Neural cell (in vitro differentiated cells): ENCODE measurements around the gene ADORA2A. TPM values are rescaled to one million over a fixed set of nuclear protein-coding genes. Genes with fewer than 3 reads are reported as not detected.

Experiments
- H2AFZ ChIP-seq: fragments of 200-600, 300-800 bp; sonication (generic), shearing (Covaris generic); 2 replicates; pipeline ENCODE4 v1.6.0; 2014; ENCODE audit warnings: low read depth, mild to moderate bottlenecking, antibody characterized with exemption, low read length, moderate library complexity
- H3F3A ChIP-seq: fragments of 200-600 bp; shearing (Covaris generic); 2 replicates; pipeline ENCODE4 v1.6.1; 2016; ENCODE audit warnings: mild to moderate bottlenecking, moderate library complexity, mixed read lengths, antibody characterized with exemption, low read length; ENCODE audit not compliant: insufficient read depth, poor library complexity, severe bottlenecking
- H3K27ac ChIP-seq: fragments of 200-600, 300-800 bp; sonication (generic), shearing (Covaris generic); 2 replicates; pipeline ENCODE4 v1.5.1; 2014; ENCODE audit warnings: mild to moderate bottlenecking, low read length, moderate library complexity
- H3K27me3 ChIP-seq: fragments of 300-800, 200-600 bp; sonication (generic), shearing (Covaris generic); 2 replicates; pipeline ENCODE4 v1.6.0; 2014; ENCODE audit warnings: mild to moderate bottlenecking, low read depth, low read length, moderate library complexity; ENCODE audit not compliant: insufficient read depth
- H3K36me3 ChIP-seq: fragments of 300-800, 200-600 bp; sonication (generic), shearing (Covaris generic); 2 replicates; pipeline ENCODE4 v1.5.1; 2014; ENCODE audit warnings: mild to moderate bottlenecking, antibody characterized with exemption, low read length, moderate library complexity; ENCODE audit not compliant: insufficient read depth
- H3K4me2 ChIP-seq: fragments of 300-800, 200-600 bp; sonication (generic), shearing (Covaris generic); 2 replicates; pipeline ENCODE4 v1.6.0; 2014; ENCODE audit warnings: mild to moderate bottlenecking, low read length
- H3K4me3 ChIP-seq: fragments of 300-800, 200-600 bp; sonication (generic), shearing (Covaris generic); 2 replicates; pipeline ENCODE4 v1.5.1; 2014; ENCODE audit warnings: mild to moderate bottlenecking, low read length, moderate library complexity
- H3K79me2 ChIP-seq: fragments of 200-600 bp; shearing (Covaris generic); replicated peaks from 2 replicates; pipeline ENCODE4 v1.6.0; 2014; ENCODE audit warnings: mild to moderate bottlenecking, low read length, moderate library complexity; ENCODE audit not compliant: insufficient read depth
- H3K9ac ChIP-seq: fragments of 300-800, 200-600 bp; sonication (generic), shearing (Covaris generic); 2 replicates; pipeline ENCODE4 v1.6.1; 2016; ENCODE audit warnings: mild to moderate bottlenecking, low read length, mixed read lengths
- H3K9me2 ChIP-seq: fragments of 200-600 bp; shearing (Covaris generic); 2 replicates; pipeline ENCODE4 v1.6.1; 2016; ENCODE audit warnings: mild to moderate bottlenecking, low read length, mixed read lengths; ENCODE audit not compliant: insufficient read depth
- H3K9me3 ChIP-seq: fragments of 200-600, 300-800 bp; sonication (generic), shearing (Covaris generic); 2 replicates; pipeline ENCODE4 v1.6.1; 2016; ENCODE audit warnings: mild to moderate bottlenecking, mixed run types, low read length, moderate library complexity, mixed read lengths
- H4K20me1 ChIP-seq: fragments of 200-600 bp; shearing (Covaris generic); 2 replicates; pipeline ENCODE4 v1.6.1; 2016; ENCODE audit warnings: mild to moderate bottlenecking, mixed run types; ENCODE audit not compliant: insufficient read depth
- CTCF ChIP-seq: fragments of 450-650 bp; IDR thresholded peaks from 2 replicates; pipeline ENCODE4 v1.5.1; 2014; ENCODE audit warnings: antibody characterized with exemption, mild to moderate bottlenecking, moderate library complexity; ENCODE audit not compliant: poor library complexity, severe bottlenecking
- EP300 ChIP-seq: fragments of 450-650 bp; conservative IDR thresholded peaks from 2 replicates; pipeline ENCODE4 v1.6.1; 2014; ENCODE audit warnings: antibody characterized with exemption, mild to moderate bottlenecking, moderate library complexity; ENCODE audit not compliant: poor library complexity, severe bottlenecking
- EZH2 ChIP-seq: fragments of 200-600, 300-800 bp; shearing (Covaris generic), sonication (generic); IDR thresholded peaks from 2 replicates; pipeline ENCODE4 v1.6.1; 2014; ENCODE audit warnings: antibody characterized with exemption, low read length, borderline replicate concordance, mild to moderate bottlenecking; ENCODE audit not compliant: insufficient read depth, poor library complexity, severe bottlenecking
- MXI1 ChIP-seq: fragments of 450-650 bp; conservative IDR thresholded peaks from 2 replicates; pipeline ENCODE4 v1.6.1; 2014; ENCODE audit warnings: antibody characterized with exemption, mild to moderate bottlenecking; ENCODE audit not compliant: poor library complexity, severe bottlenecking
- POLR2AphosphoS5 ChIP-seq: IDR thresholded peaks from 2 replicates; pipeline ENCODE4 v1.6.1; 2012
- RAD21 ChIP-seq: fragments of 450-650 bp; conservative IDR thresholded peaks from 2 replicates; pipeline ENCODE4 v1.6.1; 2014; ENCODE audit warnings: antibody characterized with exemption, mild to moderate bottlenecking, moderate library complexity
- REST ChIP-seq: IDR thresholded peaks from 2 replicates; pipeline ENCODE4 v1.6.1; 2012; ENCODE audit warnings: borderline replicate concordance
- SMC3 ChIP-seq: fragments of 450-650 bp; conservative IDR thresholded peaks from 2 replicates; pipeline ENCODE4 v1.6.1; 2014; ENCODE audit warnings: antibody characterized with exemption, mild to moderate bottlenecking, moderate library complexity; ENCODE audit not compliant: poor library complexity
- TAF1 ChIP-seq: IDR thresholded peaks from 2 replicates; pipeline ENCODE4 v1.6.1; 2012; ENCODE audit warnings: low read depth
- polyA plus RNA-seq: library from polyadenylated mRNA; depleted of rRNA; stranded (reverse); fragments of >200 nt; gene quantifications from 2 replicates; pipeline ENCODE4 v1.2.3, GENCODE V29; 2014

The ADORA2A gene
- polyA plus RNA-seq, 1 donor from 2014 or later: 2.9 TPM

- Histone ChIP-seq H3K9me2 (no peaks in the 10 kb centered on the region), H3F3A (no peaks in the 10 kb centered on the region), H3K27me3 (no peaks in the 10 kb centered on the region), H3K9me3 (no peaks in the 10 kb centered on the region), H3K9ac (no peak overlapping the region), H3K27ac (no peak overlapping the region), H3K4me3 (no peak overlapping the region), H3K36me3 (no peaks in the 10 kb centered on the region), H2AFZ (no peak overlapping the region), H3K79me2 (no peaks in the 10 kb centered on the region), H3K4me2 (no peak overlapping the region), H4K20me1 (no peaks in the 10 kb centered on the region)
- no peak for TF ChIP-seq EP300
- TF ChIP-seq RAD21: no peak
- no peak for TF ChIP-seq SMC3
- no peak for TF ChIP-seq POLR2AphosphoS5
- TF ChIP-seq EZH2: no peak
- no peak for TF ChIP-seq REST
- no peak for TF ChIP-seq CTCF
- TF ChIP-seq MXI1: no peak
- no peak for TF ChIP-seq TAF1
Measured at GRCh38 chr22:24411256-24412004, 16.0 kb upstream of the ADORA2A start.

- Histone ChIP-seq H2AFZ (no peak overlapping the region), H3K27me3 (no peaks in the 10 kb centered on the region), H3K4me3 (no peak overlapping the region), H3K79me2 (no peaks in the 10 kb centered on the region), H3K4me2 (no peak overlapping the region), H4K20me1 (no peaks in the 10 kb centered on the region), H3K36me3 (no peaks in the 10 kb centered on the region), H3K9me2 (no peaks in the 10 kb centered on the region), H3F3A (no peaks in the 10 kb centered on the region), H3K9me3 (no peaks in the 10 kb centered on the region), H3K27ac (no peak overlapping the region), H3K9ac (no peak overlapping the region)
- TF ChIP-seq POLR2AphosphoS5 (no peak), MXI1 (no peak), TAF1 (no peak), EZH2 (no peak), EP300 (no peak), REST (no peak), RAD21 (no peak)
Measured at GRCh38 chr22:24412274-24412673, 15.1 kb upstream of the ADORA2A start.
